Gastrocnemius medialis (tissue), 4 donors: ENCODE results near the gene ZNF805. TPM values are rescaled to one million over a fixed set of nuclear protein-coding genes. Genes with fewer than 3 reads are reported as not detected.
A peak's percentile ranks its signal among the peaks of the same experiment; 100 is the strongest.
"Not testable (repeated sequence)": the region's sequence is repeated elsewhere in the genome, so short reads cannot be mapped to it uniquely, and the experiment has no call there.

ENCODE experiments used
- ATAC-seq, 2 donors: fragments of 150-250 bp; one replicate each; pipeline ENCODE4 v1.9.1; 2016
- DNase-seq, 2 donors: peaks; one replicate each; pipeline ENCODE4 v3.0.0-alpha.2; 2019
- H3K27ac ChIP-seq, 4 donors: fragments of 200-600 bp; sonication (generic); 1 replicate in 1 of 4; 2 replicates in 3 of 4; pipeline ENCODE4 v1.5.1; 2016 to 2018; ENCODE audit warnings: mild to moderate bottlenecking in 2 of 4, moderate library complexity in 1 of 4
- H3K27me3 ChIP-seq, 3 donors: fragments of 200-600 bp; sonication (generic) in 2 of 3; 1 replicate in 1 of 3; 2 replicates in 2 of 3; pipeline versions ENCODE4 v1.5.1 to v1.6.0; 2016 to 2019; ENCODE audit warnings: mild to moderate bottlenecking in 1 of 3, moderate library complexity in 1 of 3
- H3K36me3 ChIP-seq, 2 donors: fragments of 200-600 bp; sonication (generic) in 1 of 2; one replicate each; pipeline ENCODE4 v1.5.1; 2017 to 2018
- H3K4me1 ChIP-seq, 2 donors: fragments of 200-600 bp; sonication (generic) in 1 of 2; one replicate each; pipeline ENCODE4 v1.5.1; 2016 to 2017; ENCODE audit warnings: mild to moderate bottlenecking in 2 of 2
- H3K4me3 ChIP-seq, 4 donors: fragments of 200-600 bp; sonication (generic) in 3 of 4; 1 replicate in 1 of 4; 2 replicates in 3 of 4; pipeline ENCODE4 v1.5.1; 2016 to 2019; ENCODE audit warnings: mild to moderate bottlenecking in 2 of 4
- H3K9me3 ChIP-seq, 3 donors: fragments of 200-600 bp; sonication (generic) in 2 of 3; 1 replicate in 1 of 3; 2 replicates in 2 of 3; pipeline ENCODE4 v1.5.1; 2016 to 2019
- POLR2A ChIP-seq, 2 donors: fragments of 450-650 bp; IDR thresholded peaks; one replicate each; pipeline ENCODE4 v1.6.1; 2017; ENCODE audit warnings: antibody characterized with exemption in 2 of 2, mild to moderate bottlenecking in 2 of 2, moderate library complexity in 2 of 2
- in situ Hi-C, 4 donors: fragments of 200-750 bp; cut with MboI; loops; one replicate each; pipeline versions ENCODE4 v1.15.0 to v1.8.0; 2017; ENCODE audit warnings: low sequenced_read_pairs in 4 of 4
- intact Hi-C: fragments of 100-400 bp; cut with DNase I; formaldehyde crosslinking; loops from one replicate; pipeline ENCODE4 v1.15.1; 2023; ENCODE audit warnings: low total_unique reads
- total RNA-seq, 4 donors: library from RNA; depleted of rRNA; stranded (reverse); fragments of >200 nt; gene quantifications; one replicate each; pipeline versions ENCODE4 v1.1.0 to v1.2.3, GENCODE V29; 2016
- TF ChIP-seq, protein P1 (sequence below), 5 experiments: fragments of 450-650 bp in 3 of 5; fragments of 200-600 bp in 2 of 5; sonication (generic) in 2 of 5; IDR thresholded peaks in 4 of 5; conservative IDR thresholded peaks in 1 of 5; 1 replicate in 4 of 5; 2 replicates in 1 of 5; pipeline ENCODE4 v1.5.1; 2016 to 2019; ENCODE audit warnings: antibody characterized with exemption in 5 of 5, mild to moderate bottlenecking in 3 of 5, moderate library complexity in 3 of 5

ZNF805 gene
- total RNA-seq, 4 donors from 2014 or later = 9.3 to 20.2 (median 14.8) TPM

DNA sequence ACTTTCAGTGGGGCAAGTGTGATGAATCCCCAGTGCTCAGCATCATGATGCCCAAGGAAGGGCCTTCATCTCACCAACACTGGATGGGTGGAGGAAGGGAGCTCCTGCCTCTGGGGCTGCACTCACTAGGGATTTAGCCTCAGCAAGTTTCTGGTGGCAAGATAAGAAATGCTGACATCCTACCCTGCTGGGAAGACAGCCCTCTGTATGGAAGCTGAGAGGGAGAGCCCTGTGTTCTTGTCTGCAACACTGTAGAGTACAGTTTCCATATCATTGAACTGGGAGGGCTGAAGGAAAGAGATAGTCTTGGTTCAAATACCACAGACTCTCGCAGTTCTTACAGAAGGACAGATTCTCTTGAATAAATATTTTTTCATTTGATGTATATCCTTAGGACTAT lies 32.6 kb downstream of the ZNF805 start:
- intact Hi-C loops = no loop called here
- Histone ChIP-seq H3K4me1 (no peaks in the 10 kb centered on the region), H3K36me3 (peaks cover 0 to 5% of the 10 kb centered on the region in 2 donors), H3K9me3 (no peaks in the 10 kb centered on the region), H3K27ac (no peak overlapping the region), H3K27me3 (no peaks in the 10 kb centered on the region), H3K4me3 (no peak overlapping the region)
- ATAC-seq (no peak), DNase-seq (no peak)
- TF ChIP-seq, protein P1, sequence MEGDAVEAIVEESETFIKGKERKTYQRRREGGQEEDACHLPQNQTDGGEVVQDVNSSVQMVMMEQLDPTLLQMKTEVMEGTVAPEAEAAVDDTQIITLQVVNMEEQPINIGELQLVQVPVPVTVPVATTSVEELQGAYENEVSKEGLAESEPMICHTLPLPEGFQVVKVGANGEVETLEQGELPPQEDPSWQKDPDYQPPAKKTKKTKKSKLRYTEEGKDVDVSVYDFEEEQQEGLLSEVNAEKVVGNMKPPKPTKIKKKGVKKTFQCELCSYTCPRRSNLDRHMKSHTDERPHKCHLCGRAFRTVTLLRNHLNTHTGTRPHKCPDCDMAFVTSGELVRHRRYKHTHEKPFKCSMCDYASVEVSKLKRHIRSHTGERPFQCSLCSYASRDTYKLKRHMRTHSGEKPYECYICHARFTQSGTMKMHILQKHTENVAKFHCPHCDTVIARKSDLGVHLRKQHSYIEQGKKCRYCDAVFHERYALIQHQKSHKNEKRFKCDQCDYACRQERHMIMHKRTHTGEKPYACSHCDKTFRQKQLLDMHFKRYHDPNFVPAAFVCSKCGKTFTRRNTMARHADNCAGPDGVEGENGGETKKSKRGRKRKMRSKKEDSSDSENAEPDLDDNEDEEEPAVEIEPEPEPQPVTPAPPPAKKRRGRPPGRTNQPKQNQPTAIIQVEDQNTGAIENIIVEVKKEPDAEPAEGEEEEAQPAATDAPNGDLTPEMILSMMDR (IDR thresholded peaks at IDR 0.05 in 4 of 5, conservative IDR thresholded peaks at IDR 0.05 in 1 of 5) = no peak
- no peak for TF ChIP-seq POLR2A (IDR thresholded peaks at IDR 0.05)
- in situ Hi-C loops = no loop called here

DNA sequence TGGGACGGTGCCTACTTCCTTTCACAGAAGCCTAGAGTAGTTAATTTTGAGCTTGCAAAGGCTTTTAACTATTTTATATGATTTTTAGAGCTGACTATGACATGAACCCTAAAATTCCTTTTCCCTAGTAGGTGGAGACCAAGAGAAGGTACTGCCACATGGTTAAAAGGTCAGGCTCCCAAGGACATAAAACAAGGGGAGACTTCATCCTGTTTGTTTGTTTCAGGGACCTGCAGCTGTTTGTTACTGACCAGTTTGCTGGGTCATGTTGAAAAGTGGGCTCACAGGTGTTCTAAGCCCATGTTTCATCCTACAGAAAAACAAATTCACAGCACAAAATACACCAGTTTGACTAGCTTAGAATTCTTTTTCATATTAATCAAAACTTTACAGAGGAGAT lies 36.0 kb downstream of the ZNF805 start:
- no peaks in the 10 kb centered on the region for H3K27me3 ChIP-seq
- H3K36me3 ChIP-seq = no peaks in the 10 kb centered on the region
- intact Hi-C loops (no loop called here), in situ Hi-C loops (no loop called here)
- TF ChIP-seq, protein P1 (IDR thresholded peaks at IDR 0.05 in 4 of 5, conservative IDR thresholded peaks at IDR 0.05 in 1 of 5) = no peak
- TF ChIP-seq POLR2A (IDR thresholded peaks at IDR 0.05) = no peak
- no peak overlapping the region for H3K4me3 ChIP-seq
- H3K4me1 ChIP-seq = peaks cover 5 to 10% of the 10 kb centered on the region in 2 donors
- ATAC-seq (no peak), DNase-seq (no peak)
- no peak overlapping the region for H3K27ac ChIP-seq
- H3K9me3 ChIP-seq = no peaks in the 10 kb centered on the region

DNA sequence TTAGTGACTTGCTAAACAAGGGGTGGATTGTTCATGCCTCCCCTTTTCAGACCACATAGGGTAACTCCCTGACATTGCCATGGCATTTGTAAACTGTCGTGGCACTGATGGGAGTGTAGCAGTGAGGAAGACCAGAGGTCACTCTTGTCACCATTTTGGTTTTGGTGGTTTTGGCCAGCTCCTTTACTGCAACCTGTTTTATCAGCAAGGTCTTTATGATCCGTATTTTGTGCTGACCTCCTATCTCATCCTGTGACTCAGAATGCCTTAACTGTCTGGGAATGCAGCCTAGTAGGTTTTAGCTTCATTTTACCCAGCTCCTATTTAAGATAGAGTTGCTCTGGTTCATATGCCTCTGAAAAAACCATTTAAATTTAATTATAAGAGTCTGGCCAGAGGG lies 38.0 kb downstream of the ZNF805 start:
- H3K36me3 ChIP-seq, DNase-seq, H3K9me3 ChIP-seq, H3K27me3 ChIP-seq, H3K4me3 ChIP-seq, intact Hi-C loops, ATAC-seq, in situ Hi-C loops, H3K27ac ChIP-seq: not testable (repeated sequence)
- peaks cover 25 to 30% of the 10 kb centered on the region in 2 donors for H3K4me1 ChIP-seq

DNA sequence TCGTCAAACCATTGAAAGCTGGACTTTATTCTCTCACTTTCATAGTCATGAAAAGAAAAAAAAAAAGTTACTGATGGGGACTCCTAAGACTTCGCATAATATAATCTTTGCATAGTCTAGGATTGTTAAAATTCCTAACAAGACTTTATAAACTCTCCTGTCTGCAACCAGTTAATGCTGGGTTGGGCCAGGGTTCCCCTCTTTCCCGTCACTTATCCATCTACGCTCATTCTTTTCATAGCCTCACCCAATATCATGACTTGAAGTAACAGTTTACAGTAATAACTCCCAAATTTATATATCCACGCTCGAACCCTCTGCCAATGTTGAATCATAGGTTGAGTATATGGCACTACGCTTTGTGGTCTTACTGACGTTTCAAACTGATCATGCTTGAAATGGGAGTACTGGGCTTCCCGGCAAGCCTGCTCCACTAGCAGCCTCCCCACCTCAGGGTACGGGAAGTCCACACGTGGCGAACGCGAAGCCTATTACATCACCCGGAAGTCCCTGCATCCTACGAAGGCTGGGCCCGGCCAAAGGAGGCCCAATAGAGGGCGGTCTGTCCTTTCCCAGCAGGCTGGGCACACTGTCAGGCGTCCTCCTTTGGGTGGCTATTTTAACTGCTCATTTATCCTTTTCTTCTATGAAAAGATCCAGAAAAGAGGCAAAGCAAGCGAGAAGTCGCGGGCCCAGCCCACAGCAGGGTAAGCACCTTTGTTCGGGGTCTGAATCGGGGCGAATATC lies 39.2 kb downstream of the ZNF805 start:
- in situ Hi-C loops = loop anchor here in 1 of 4 donors (5.0 kb wide), 1 partner anchor 73 kb away; the partner anchor contains the start of gene ZNF304
- no peaks in the 10 kb centered on the region for H3K27me3 ChIP-seq
- ATAC-seq = peak; percentile 90 to 94
- peaks cover 0 to 10% of the 10 kb centered on the region in 2 donors for H3K36me3 ChIP-seq
- no peaks in the 10 kb centered on the region for H3K9me3 ChIP-seq
- intact Hi-C loops = loop anchor here (1.0 to 10.0 kb wide), 10 partner anchors 23 to 225 kb away; partner anchors contain the start of genes TRAPPC2B, ZNF17, ZNF264 and ZNF304
- H3K4me1 ChIP-seq = peaks cover 31 to 39% of the 10 kb centered on the region in 2 donors
- H3K4me3 ChIP-seq = peak overlapping the region; percentile 96 to 97 (median 96)
- no peak for TF ChIP-seq POLR2A (IDR thresholded peaks at IDR 0.05)
- TF ChIP-seq, protein P1 (IDR thresholded peaks at IDR 0.05 in 4 of 5, conservative IDR thresholded peaks at IDR 0.05 in 1 of 5) = peak in 3 of 5 experiments; percentile 31 to 52 (median 33)
- peak; percentile 89 to 93 for DNase-seq
- H3K27ac ChIP-seq = peak overlapping the region; percentile 93 to 99 (median 96)
